Spleen (tissue), 11 donors: ENCODE data around the gene SEMA3E. TPM values are rescaled to one million over a fixed set of nuclear protein-coding genes. Genes with fewer than 3 reads are reported as not detected.

Experiments used
- DNase-seq: peaks from one replicate; pipeline ENCODE4 v3.0.0-alpha.2; 2020
- H3K27ac ChIP-seq, 8 donors: fragments of 200-600 bp; sonication (generic) in 7 of 8; 1 replicate in 4 of 8; 2 replicates in 4 of 8; pipeline versions ENCODE4 v1.5.0 to v1.8.0; 2016 to 2021; ENCODE audit warnings: inconsistent platforms in 4 of 8, mild to moderate bottlenecking in 4 of 8, moderate library complexity in 1 of 8
- H3K27me3 ChIP-seq, 7 donors: fragments of 200-600 bp; sonication (generic) in 6 of 7; replicated peaks in 1 of 7; 1 replicate in 4 of 7; 2 replicates in 3 of 7; pipeline versions ENCODE4 v1.5.0 to v1.8.0; 2016 to 2021; ENCODE audit warnings: inconsistent platforms in 3 of 7, mild to moderate bottlenecking in 1 of 7
- H3K36me3 ChIP-seq, 6 donors: fragments of 200-600 bp; sonication (generic) in 5 of 6; 1 replicate in 4 of 6; 2 replicates in 2 of 6; pipeline versions ENCODE4 v1.5.0 to v1.8.0; 2016 to 2021; ENCODE audit warnings: inconsistent platforms in 2 of 6
- H3K4me1 ChIP-seq, 6 donors: fragments of 200-600 bp; sonication (generic) in 5 of 6; 1 replicate in 3 of 6; 2 replicates in 3 of 6; pipeline versions ENCODE4 v1.5.0 to v1.8.0; 2016 to 2021; ENCODE audit warnings: inconsistent platforms in 3 of 6
- H3K4me3 ChIP-seq, 8 donors: fragments of 200-600 bp; sonication (generic) in 7 of 8; 1 replicate in 4 of 8; 2 replicates in 4 of 8; pipeline versions ENCODE4 v1.5.0 to v1.8.0; 2016 to 2021; ENCODE audit warnings: inconsistent platforms in 4 of 8, mild to moderate bottlenecking in 4 of 8, moderate library complexity in 2 of 8
- H3K9me3 ChIP-seq, 8 donors: fragments of 200-600 bp; sonication (generic) in 7 of 8; 1 replicate in 4 of 8; 2 replicates in 4 of 8; pipeline versions ENCODE4 v1.5.0 to v1.8.0; 2016 to 2021; ENCODE audit warnings: inconsistent platforms in 4 of 8
- CTCF ChIP-seq, 11 experiments: fragments of 200-600 bp in 7 of 11; fragments of 450-650 bp in 4 of 11; sonication (generic) in 4 of 11; IDR thresholded peaks in 8 of 11; conservative IDR thresholded peaks in 3 of 11; 1 replicate in 7 of 11; 2 replicates in 4 of 11; pipeline versions ENCODE4 v1.4.0 to v1.8.0; 2016 to 2021; ENCODE audit warnings: antibody characterized with exemption in 11 of 11, inconsistent platforms in 4 of 11, mild to moderate bottlenecking in 1 of 11
- POLR2A ChIP-seq, 3 donors: fragments of 450-650 bp; IDR thresholded peaks; one replicate each; pipeline ENCODE4 v1.5.1; 2017; ENCODE audit warnings: antibody characterized with exemption in 3 of 3, mild to moderate bottlenecking in 1 of 3
- POLR2AphosphoS5 ChIP-seq, 3 donors: sonication (generic); formaldehyde crosslinking; IDR thresholded peaks; one replicate each; pipeline ENCODE4 v1.5.1; 2017; ENCODE audit warnings: antibody characterized with exemption in 3 of 3
- WGBS, 5 donors: extraction: QIAGEN DNeasy Blood & Tissue Kit in 3 of 5; methylation state at CpG; one replicate each; pipeline versions ENCODE4 v1.1.5 to v1.1.7; 2013 to 2018; 5-methylcytosine and 5-hydroxymethylcytosine counted together
- intact Hi-C: fragments of 100-400 bp; cut with DNase I; formaldehyde crosslinking; loops from one replicate; pipeline ENCODE4 v1.15.0; 2023; ENCODE audit warnings: low total_unique reads
- polyA plus RNA-seq, 3 donors: library from polyadenylated mRNA; stranded (reverse); fragments of 200-250 nt; gene quantifications; one replicate each; pipeline ENCODE4 v1.2.1, GENCODE V29; 2013
- total RNA-seq, 7 donors: library from RNA; depleted of rRNA in 3 of 7; stranded (reverse); fragments of >200 nt in 3 of 7; fragmentation: NEBNext Ultra II Directional in 4 of 7; extraction: Animal tissue kit (Norgen Biotek cat#: 25700) in 4 of 7; gene quantifications; one replicate each; pipeline versions ENCODE4 v1.1.0 to v1.2.1, GENCODE V29; 2016 to 2021
- donor health status: healthy with polysubstance abuse.
- donor health status: DM: no; HTN: no; CAD: no; lungs with moderate emphysema.
- donor health status: DM: no; HTN: no; CAD: no.
- donor health status: Bipolar disorder and iron deficiency.
- donor health status: healthy.
- donor health status: DM: no; HTN: no; CAD: no.
- donor health status: DM: yes; HTN: yes; CAD: no.

The SEMA3E gene
- total and polyA plus RNA-seq, 10 donors, result under 0.01 to 0.44 (median 0.29) TPM; not detected in 7

GRCh38 chr7:83611776-83612175, 37.2 kb downstream of the SEMA3E start:
- 72 to 88% (median 82%) methylated on average over 1 of the region's 1 CpG for WGBS, 5 donors
- H3K4me3 ChIP-seq, result no peak overlapping the region
- intact Hi-C loops, result no loop called here
- H3K4me1 ChIP-seq, result no peaks in the 10 kb centered on the region
- no peak overlapping the region for H3K27ac ChIP-seq
- DNase-seq, result no peak
- TF ChIP-seq CTCF (IDR thresholded peaks at IDR 0.05 in 8 of 11, conservative IDR thresholded peaks at IDR 0.05 in 3 of 11), result no peak
- TF ChIP-seq POLR2A (IDR thresholded peaks at IDR 0.05), result no peak
- TF ChIP-seq POLR2AphosphoS5 (IDR thresholded peaks at IDR 0.05), result no peak
- no peaks in the 10 kb centered on the region for H3K36me3 ChIP-seq
- no peaks in the 10 kb centered on the region for H3K9me3 ChIP-seq
- no peaks in the 10 kb centered on the region for H3K27me3 ChIP-seq

DNA sequence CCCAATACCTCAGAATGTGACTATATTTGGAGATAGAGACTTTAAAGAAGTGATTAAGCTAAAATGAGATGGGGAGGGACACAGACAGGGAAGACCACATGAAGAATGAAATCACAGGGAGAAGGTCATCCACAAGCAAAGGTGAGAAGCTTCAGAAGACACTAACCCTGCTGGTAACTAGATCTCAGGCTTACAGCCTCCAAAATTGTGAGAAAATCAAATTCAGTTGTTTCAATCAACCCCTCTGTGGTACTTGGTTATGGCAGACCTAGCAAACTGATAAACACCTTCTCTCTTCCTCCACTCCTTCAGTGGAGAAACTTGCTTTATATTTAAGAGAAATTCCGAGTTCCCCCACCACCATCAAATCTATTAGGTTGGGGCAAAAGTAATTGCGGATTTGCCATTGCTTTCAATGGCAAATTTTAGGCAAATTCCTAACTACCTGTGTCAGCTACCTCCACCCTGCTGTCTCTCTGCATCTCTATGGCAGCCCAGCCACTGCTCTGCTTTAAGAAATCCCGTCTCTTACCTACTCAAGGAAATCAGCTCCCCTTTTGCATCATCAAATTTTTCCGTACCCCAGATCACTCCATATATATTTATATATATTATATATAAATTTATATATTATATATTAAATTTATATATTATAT, 38.2 kb downstream of the SEMA3E start:
- no peak overlapping the region for H3K4me3 ChIP-seq
- no peaks in the 10 kb centered on the region for H3K4me1 ChIP-seq
- H3K9me3 ChIP-seq, result peaks cover 0 to 4% (median 0%) of the 10 kb centered on the region in 8 donors
- no peak for DNase-seq
- intact Hi-C loops, result no loop called here
- WGBS, 5 donors, result 55 to 70% (median 64%) methylated on average over 4 of the region's 4 CpGs
- H3K36me3 ChIP-seq, result no peaks in the 10 kb centered on the region
- TF ChIP-seq CTCF (IDR thresholded peaks at IDR 0.05 in 8 of 11, conservative IDR thresholded peaks at IDR 0.05 in 3 of 11) (no peak), POLR2AphosphoS5 (IDR thresholded peaks at IDR 0.05) (no peak), POLR2A (IDR thresholded peaks at IDR 0.05) (no peak)
- H3K27ac ChIP-seq, result no peak overlapping the region
- H3K27me3 ChIP-seq, result no peaks in the 10 kb centered on the region

GRCh38 chr7:83608716-83609115, 40.2 kb downstream of the SEMA3E start:
- H3K36me3 ChIP-seq, result no peaks in the 10 kb centered on the region
- H3K9me3 ChIP-seq, result peaks cover 0 to 8% (median 0%) of the 10 kb centered on the region in 8 donors
- no peak overlapping the region for H3K4me3 ChIP-seq
- TF ChIP-seq POLR2AphosphoS5 (IDR thresholded peaks at IDR 0.05) (no peak), POLR2A (IDR thresholded peaks at IDR 0.05) (no peak), CTCF (IDR thresholded peaks at IDR 0.05 in 8 of 11, conservative IDR thresholded peaks at IDR 0.05 in 3 of 11) (no peak)
- intact Hi-C loops, result no loop called here
- H3K27ac ChIP-seq, result no peak overlapping the region
- no peaks in the 10 kb centered on the region for H3K27me3 ChIP-seq
- WGBS, 5 donors, result 67 to 83% (median 71%) methylated on average over 3 of the region's 3 CpGs
- H3K4me1 ChIP-seq, result no peaks in the 10 kb centered on the region
- no peak for DNase-seq

- Histone ChIP-seq H3K9me3 (peaks cover 0 to 8% (median 2%) of the 10 kb centered on the region in 8 donors), H3K27me3 (no peaks in the 10 kb centered on the region), H3K36me3 (no peaks in the 10 kb centered on the region), H3K4me1 (no peaks in the 10 kb centered on the region), H3K27ac (no peak overlapping the region), H3K4me3 (no peak overlapping the region)
- intact Hi-C loops, result no loop called here
- TF ChIP-seq CTCF (IDR thresholded peaks at IDR 0.05 in 8 of 11, conservative IDR thresholded peaks at IDR 0.05 in 3 of 11) (no peak), POLR2AphosphoS5 (IDR thresholded peaks at IDR 0.05) (no peak), POLR2A (IDR thresholded peaks at IDR 0.05) (no peak)
- no peak for DNase-seq
- 76 to 84% (median 80%) methylated on average over 1 of the region's 1 CpG for WGBS, 5 donors
Measured at GRCh38 chr7:83603649-83604048, 45.3 kb downstream of the SEMA3E start.
